ENCODE data around the gene SPARCL1. TPM values are rescaled to one million over a fixed set of nuclear protein-coding genes. Genes with fewer than 3 reads are reported as not detected.

The SPARCL1 gene
- total and polyA plus RNA-seq, 2 donors (not counting 3 experiments of a cell fraction or from before 2014, with no cell fraction given), result not detected

- H3K79me2 ChIP-seq (ENCODE audit: control insufficient read depth, insufficient read depth, low read length), result no peaks in the 10 kb centered on the region
- no peaks in the 10 kb centered on the region for H3K9me1 ChIP-seq (replicated peaks; ENCODE audit: control insufficient read depth, extremely low read depth, insufficient read depth, low read length)
- H3K9me3 ChIP-seq (replicated peaks; ENCODE audit: control insufficient read depth, insufficient read depth, low read length), result no peaks in the 10 kb centered on the region
- H3K4me2 ChIP-seq (ENCODE audit: insufficient read depth, low read length), result no peak overlapping the region
- no peak overlapping the region for H3K27ac ChIP-seq (ENCODE audit: insufficient read depth, low read depth, low read length)
- dilution Hi-C loops (cut with MboI; ENCODE audit: extremely low pct_ligation_motif_present, low sequenced_read_pairs) (no loop called here), intact Hi-C loops (cut with micrococcal nuclease) (no loop called here)
- CTCF ChIA-PET, result interaction anchor here (1.1 to 2.7 kb wide), 6 partner anchors 28 to 445 kb away, joined by 3 to 15 read pairs (median 5); no protein-coding TSS in a partner anchor
- no TSS peak for BruUV-seq (replicated peaks)
- H2AFZ ChIP-seq (ENCODE audit: low read depth, low read length), result no peak overlapping the region
- POLR2A ChIA-PET, result no interaction called here
- FAIRE-seq, result no peak
- H3K4me1 ChIP-seq (ENCODE audit: control insufficient read depth, extremely low read depth, insufficient read depth, low read length), result no peaks in the 10 kb centered on the region
- H3K9ac ChIP-seq (replicated peaks; ENCODE audit: extremely low read depth, insufficient read depth, low read length), result no peak overlapping the region
- no peak overlapping the region for H3K4me3 ChIP-seq (replicated peaks in 1 of 3; ENCODE audit: insufficient read depth in 1 of 3, low read depth in 1 of 3, low read length in 3 of 3)
- DNase-seq (ENCODE audit: low read depth, low spot score), result no peak
- TF ChIP-seq GATA2 (IDR thresholded peaks at IDR 0.05; ENCODE audit: insufficient read depth, insufficient read length, low read depth, low read length) (no peak), FOS (IDR thresholded peaks at IDR 0.05; ENCODE audit: borderline replicate concordance, insufficient read depth, low read length) (no peak), POLR2A (IDR thresholded peaks at IDR 0.05; ENCODE audit: low read depth, low read length) (no peak), JUN (IDR thresholded peaks at IDR 0.05; ENCODE audit: borderline replicate concordance, insufficient read depth, insufficient read length, low read depth) (no peak), EZH2 (IDR thresholded peaks at IDR 0.05; ENCODE audit: borderline replicate concordance, low read depth, low read length, severe bottlenecking) (no peak), MYC (IDR thresholded peaks at IDR 0.05; ENCODE audit: low read depth, low read length) (no peak), POLR2AphosphoS5 (IDR thresholded peaks at IDR 0.05; ENCODE audit: insufficient read depth, low read depth, low read length) (no peak), MAX (IDR thresholded peaks at IDR 0.05; ENCODE audit: insufficient read depth, insufficient read length) (no peak), CTCF (IDR thresholded peaks at IDR 0.05; ENCODE audit: extremely low read depth in 1 of 2, insufficient read depth in 1 of 2, low read depth in 1 of 2, low read length in 2 of 2) (no peak)
- peaks cover 0 to 3% of the 10 kb centered on the region in 2 experiments for H3K27me3 ChIP-seq (ENCODE audit: control insufficient read depth in 2 of 2, insufficient read depth in 2 of 2, low read length in 2 of 2)
- no peaks in the 10 kb centered on the region for H3K36me3 ChIP-seq (ENCODE audit: control insufficient read depth in 2 of 2, extremely low read depth in 1 of 2, insufficient read depth in 2 of 2, low read length in 2 of 2)
- H4K20me1 ChIP-seq (replicated peaks; ENCODE audit: control insufficient read depth, extremely low read depth, insufficient read depth, low read length), result no peaks in the 10 kb centered on the region
Observed at GRCh38 chr4:87540146-87541058, 11.2 kb upstream of the SPARCL1 start.

Measured in endothelial cell of umbilical vein (primary cell).